KG1 (cell line): ENCODE measurements around the gene MROH8.
A peak's percentile ranks its signal among the peaks of the same experiment; 100 is the strongest.

Source experiments
- DNase-seq: peaks from one replicate; lab custom pipeline; 2025; lab: John Stamatoyannopoulos, UW

MROH8 gene

DNA sequence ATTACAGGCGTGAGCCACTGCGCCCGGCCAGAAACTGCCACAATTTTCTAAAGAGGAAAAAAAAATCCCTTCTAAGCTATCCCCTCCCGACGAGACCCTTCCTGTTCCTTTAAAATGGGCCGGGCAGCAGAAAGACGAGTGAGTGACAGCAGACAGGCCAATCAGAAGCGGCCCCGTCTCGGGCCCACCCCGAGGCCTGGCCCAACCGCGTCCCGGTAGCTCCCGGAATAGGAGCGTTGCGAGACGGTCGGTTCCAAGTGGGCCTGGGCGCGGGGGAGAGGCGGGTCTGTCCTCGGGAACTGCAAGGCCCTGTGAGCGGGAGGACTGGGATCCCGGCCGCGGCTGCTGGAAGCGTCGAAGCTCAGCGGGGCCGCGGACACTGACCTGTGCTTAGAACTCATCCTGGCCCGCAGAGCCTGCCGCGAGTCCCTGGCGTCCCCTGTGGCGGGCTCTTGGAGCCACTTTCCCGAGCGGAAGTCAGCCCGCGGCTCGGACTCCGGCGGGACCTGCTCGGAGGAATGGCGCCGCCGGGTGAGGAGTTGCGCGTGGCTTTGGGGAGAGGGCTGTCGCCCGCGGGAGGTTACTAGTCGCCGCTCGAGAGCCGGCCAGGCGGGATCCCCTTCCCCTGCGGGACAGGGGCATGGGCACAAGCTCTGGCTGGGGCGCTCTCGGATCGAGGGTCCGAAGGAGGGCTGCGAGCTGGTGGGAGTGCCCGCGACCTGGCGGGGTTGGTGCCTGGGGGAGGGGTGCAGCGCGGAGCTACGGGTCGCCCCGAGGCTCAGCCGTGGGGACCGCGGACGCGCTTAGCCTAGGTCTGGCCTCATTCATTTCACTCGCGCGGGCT lies at the start of gene MROH8, which contains the start of gene RPN2:
Gene MROH8 (minus strand): TSS at position 710 of the 844 bp plus-strand sequence.
Gene RPN2 (plus strand): TSS at position 492 of the 844 bp plus-strand sequence. CDS start 27 bp downstream, at position 519.
- DNase-seq: peak; percentile 86

DNA sequence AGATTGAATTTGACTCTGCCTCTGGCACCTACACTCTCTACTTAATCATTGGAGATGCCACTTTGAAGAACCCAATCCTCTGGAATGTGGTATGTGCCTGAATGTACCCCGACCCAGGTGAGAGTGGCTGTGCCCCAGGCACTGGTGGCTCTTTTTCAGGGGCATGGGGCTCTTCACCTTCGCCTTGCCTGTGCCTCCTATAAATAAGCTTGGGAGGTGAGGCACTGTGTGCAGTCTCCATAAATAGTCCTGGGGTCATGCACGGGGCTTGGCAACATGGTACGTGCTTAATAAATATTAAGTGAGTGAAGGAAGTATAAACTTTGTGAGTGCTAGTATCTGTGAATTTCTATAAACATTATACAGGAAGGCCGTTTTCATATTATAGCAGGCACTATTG lies 49.3 kb upstream of the MROH8 start:
- no peak for DNase-seq

DNA sequence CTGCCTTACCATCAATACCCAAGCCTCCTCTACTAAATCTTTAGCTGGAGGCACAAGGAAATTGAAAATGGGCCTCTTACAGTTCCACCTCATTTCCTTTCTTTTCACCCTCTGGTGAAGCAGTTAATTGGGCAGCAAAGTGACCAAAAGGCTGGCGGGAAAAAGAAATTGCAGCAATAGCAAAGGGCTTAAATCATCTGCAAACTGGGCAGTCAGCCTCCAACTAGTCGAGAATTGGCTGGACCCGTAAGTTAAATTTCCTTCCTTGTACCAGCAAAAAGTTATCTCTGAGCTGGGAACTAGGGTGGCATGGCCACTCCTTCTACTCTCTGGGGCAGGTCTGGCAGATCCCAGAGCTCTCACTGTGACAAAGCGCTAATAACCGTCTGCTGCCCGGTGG lies 48.7 kb upstream of the MROH8 start:
- no peak for DNase-seq

DNA sequence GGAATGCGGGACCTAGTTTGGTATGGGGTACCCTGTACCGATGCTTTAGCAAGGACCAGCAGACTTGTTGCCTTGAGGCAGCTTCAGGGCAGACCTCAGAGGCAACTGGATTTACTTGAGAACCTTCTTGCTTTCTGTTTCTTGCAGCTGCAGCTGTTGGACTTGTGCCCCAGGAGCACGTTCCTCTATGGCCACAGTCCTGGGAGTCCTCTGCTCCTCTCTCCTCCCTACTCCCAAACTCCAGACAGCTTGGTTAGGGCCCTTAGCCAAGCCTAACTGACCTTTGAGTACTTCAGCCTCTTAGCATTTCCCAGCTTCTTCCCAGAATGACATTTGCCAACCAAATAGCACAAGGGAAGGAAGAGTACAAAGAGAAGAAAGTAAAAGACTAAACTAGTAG lies 47.5 kb upstream of the MROH8 start:
- no peak for DNase-seq

DNA sequence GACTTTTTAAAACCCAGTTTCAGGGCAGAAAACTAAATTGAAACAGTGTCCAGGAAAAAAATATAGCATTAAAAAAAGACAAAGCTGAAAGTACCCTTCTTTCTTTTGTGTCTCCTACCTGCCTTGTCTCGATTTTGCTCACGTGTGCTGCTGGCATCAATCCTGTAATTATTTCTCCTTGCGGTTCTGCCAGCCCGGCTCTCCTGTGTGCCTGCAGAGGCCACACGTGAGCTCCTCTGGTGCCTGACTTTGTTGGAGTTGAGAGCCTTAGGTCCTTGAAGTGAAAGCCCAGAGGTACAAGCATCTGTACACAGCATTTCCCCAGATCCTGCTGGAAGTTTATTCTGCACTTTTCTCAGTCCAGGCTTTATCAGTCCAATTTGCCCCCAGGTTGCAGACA lies 45.8 kb upstream of the MROH8 start:
- DNase-seq: no peak

DNA sequence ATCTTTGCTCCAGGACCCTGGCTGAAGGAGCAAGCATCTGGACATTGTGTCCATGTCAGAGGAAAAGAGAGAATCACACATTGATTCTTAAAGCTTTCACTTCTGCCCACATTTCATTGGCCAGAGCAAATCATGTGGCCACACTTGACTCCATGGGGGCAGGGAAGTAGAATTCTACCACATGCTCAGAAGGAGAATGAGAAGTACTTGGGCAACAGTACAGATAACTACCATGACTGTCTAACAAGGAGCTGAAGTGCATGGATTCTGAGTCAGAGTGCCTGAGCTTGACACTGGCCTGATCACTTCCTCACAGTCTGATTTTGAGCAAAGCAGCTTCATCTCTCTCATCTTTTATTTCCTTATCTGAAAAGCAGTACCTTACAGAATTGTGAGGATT lies 43.7 kb upstream of the MROH8 start:
- no peak for DNase-seq

DNA sequence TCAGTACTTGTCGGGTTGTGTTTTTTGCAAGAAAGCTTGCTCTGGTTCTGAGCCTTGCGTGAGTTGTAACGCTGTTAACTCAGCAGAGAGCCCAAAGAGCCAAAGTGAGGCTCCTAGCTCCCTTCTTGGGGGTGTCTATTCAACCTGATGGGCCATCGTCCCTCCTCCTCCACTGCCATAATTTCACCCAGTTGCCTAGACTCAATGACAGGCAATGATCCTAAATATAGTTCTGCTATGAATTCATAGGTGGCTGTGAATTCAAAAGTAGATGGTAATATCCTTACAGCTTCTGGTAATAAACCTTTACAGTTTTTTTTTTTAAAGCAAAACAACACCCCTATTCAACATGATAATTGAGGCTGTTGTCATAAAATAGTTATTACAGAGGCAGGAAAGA lies 42.7 kb upstream of the MROH8 start:
- no peak for DNase-seq

DNA sequence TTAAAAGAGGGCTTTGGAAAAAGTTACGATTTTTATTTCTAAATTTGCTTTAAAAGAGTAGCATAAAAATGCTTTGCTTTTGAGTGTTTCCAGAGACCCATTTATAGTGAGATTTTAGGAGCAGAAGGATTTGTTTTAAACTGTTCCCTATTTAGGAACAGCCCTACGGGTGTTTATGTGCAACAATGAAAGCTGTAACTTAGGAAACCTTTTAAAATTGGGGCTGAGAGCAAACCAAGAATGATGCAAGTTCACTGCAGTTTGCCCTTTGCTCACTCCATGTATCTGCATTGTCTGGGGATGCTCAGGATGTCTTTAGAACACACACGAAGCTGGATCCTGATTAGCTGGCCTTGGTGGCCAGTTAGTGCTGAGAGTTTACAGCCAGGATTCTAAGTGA lies 41.4 kb upstream of the MROH8 start:
- no peak for DNase-seq

DNA sequence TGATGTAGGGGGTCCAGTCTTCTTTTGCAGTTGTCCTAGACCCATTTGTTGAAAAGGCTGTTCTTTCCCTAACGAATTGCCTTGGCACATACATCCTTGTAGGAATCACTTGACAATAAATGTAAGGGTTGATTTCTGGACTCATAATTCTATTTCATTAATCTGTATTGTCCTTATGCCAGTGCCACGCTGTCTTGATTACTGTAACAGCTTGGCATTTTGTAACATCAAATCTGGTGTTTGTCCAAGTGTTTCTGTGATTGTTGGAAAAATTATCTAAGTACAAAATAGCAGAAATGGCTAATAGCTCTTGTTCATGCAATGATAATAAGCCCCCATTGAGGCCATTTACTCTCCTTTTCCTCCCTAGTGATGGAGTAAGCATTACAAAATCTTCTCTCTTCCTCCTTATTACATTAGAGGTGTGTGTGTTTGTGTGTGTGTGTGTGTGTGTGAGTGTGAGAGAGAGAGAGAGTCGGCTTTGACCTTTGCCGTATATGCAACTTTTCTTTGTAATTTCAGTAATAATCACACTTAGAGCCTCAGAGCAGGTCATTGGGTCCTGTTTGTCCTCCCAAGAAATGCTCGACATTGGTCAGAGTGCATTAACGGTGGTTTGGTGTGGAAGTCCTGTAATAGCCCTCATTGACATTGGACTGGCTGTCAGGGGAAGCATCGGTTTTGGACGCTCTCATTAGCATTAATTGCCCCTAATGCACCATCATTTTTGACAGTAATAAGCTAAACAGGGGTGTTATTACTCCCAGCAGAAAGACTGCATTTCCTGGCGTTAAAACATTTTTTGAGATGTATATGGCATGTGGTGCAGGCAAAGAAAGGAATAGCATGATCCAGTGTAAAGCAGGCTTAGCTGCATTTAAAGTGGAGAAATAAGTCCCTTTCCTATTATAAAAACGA lies 40.7 kb upstream of the MROH8 start:
- no peak for DNase-seq

DNA sequence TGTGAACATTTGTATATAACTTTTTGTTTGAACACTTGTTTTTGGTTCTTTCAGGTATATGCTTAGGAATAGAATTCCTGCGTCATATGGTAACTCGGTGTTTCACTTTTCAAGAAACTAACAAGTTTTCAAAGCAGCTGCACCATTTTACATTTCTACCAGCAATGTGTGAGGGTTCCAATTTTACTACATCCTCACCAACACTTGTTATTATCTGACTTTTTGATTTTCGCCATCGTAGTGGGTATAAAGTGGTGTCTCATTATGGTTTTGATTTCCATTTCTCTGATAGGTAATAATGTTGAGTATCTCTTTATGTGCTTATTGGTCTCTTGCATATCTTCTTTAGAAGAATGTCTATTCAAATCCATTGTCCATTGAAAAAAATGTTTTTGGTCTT lies 39.6 kb upstream of the MROH8 start:
- no peak for DNase-seq

DNA sequence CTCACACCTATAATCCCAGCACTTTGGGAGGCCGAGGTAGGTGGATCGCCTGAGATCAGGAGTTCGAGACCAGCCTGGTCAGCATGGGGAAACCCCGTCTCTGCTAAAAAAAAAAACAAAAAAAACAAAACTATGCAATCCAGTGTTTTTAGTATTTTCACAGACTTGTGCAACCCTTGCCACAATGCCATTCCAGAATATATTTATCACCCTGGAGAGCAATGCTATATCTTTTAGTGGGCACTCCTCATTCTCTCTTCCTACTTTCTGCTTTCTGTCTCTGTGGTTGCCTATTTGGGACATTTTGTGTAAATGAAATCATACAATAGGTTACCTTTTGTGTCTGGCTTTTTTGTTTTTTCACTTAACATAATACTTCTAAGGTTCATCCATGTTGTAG lies 39.1 kb upstream of the MROH8 start:
- no peak for DNase-seq

DNA sequence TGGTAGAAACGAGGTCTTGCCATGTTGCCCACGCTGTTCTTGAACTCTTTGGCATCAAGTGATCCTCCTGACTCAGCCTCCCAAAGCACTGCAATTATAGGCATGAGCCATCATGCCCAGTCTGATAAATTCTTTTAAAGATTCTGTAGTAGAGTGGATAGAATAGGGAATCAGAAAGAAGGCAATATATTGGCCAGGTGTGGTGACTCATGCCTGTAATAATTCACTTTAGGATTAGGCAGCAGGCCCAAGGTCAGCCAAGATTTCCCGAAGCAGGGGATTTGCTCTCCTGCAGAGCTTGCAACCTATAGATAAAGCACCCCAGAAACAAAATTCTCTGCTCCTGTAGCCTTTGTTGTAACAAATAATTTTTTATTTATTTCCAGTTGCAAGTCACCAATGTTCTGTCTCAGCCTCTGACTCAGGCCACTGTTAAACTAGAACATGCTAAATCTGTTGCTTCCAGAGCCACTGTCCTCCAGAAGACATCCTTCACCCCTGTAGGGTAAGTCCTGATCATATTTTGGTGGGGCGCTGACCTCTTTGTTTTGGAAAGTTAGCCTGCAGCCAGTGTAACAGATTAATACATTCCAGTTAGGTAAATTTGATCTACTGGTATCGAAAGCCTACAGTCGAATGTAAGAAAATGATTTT lies 30.4 kb upstream of the MROH8 start:
- no peak for DNase-seq

DNA sequence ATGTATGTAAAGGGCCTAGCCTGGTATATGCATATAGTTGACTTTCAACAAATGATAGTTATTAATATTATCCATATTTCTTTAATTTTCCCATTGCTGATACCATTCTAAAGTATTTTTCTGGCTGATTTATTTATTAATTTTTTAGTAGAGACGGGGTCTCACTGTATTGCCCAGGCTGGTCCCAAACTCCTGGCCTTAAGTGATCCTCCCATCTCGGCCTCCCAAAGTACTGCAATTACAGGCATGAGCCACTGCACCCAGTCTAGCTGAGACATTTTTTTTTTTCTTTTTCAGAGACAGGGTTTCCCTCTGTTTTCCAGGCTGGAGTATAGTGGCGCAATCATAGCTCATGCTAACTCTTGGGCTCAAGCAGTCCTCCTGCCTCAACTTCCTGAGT lies 29.8 kb upstream of the MROH8 start:
- no peak for DNase-seq

DNA sequence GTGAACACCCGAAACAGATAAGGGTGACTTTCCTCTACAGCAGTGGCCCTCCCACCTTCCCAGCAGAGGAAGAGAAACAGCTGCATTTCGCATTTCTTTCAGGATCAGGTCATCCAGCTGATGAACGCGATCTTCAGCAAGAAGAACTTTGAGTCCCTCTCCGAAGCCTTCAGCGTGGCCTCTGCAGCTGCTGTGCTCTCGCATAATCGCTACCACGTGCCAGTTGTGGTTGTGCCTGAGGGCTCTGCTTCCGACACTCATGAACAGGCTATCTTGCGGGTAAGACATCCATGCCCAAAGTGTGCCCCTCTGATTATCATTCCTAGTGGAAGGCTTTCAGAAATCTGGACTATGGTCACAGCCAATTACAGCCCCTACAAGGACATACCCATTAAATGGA lies 27.8 kb upstream of the MROH8 start:
- no peak for DNase-seq

DNA sequence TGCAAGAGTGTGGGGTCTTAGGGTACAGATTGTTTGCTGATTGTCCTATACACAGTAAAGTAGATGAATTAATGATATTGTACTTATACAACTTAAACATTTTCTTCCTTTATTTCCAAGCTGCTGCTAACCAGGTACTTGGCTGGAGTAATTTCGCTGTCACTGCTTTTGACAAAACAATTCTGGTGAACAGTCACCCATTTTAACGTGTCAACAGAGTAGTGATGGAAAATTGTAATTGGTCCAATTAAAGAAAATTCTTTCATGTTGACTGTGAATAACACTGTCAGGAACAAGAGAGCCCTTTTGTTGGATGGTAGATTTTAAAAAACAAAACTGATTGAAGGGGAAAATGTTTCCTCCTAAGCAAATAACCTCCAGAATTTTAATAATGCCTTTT lies 26.4 kb upstream of the MROH8 start:
- no peak for DNase-seq

DNA sequence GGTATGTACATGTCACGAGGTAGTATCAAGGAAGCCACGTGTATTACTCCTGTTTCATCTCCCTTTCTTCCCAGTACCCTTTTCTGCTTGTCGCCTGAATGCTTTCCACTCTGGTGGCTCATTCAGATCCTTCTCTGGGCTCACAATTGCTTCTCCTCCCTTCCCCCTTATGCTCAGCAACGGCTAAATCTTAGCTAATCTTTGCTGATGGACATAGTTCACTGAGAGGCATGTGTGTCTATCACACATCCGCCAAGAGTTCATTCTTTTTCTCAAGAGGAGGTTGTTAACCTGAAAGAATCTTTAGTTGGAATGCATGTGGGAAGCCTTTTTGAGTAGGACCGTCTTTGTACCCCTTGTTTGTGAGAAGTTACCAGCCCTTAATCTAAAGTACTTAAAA lies 25.8 kb upstream of the MROH8 start:
- no peak for DNase-seq

DNA sequence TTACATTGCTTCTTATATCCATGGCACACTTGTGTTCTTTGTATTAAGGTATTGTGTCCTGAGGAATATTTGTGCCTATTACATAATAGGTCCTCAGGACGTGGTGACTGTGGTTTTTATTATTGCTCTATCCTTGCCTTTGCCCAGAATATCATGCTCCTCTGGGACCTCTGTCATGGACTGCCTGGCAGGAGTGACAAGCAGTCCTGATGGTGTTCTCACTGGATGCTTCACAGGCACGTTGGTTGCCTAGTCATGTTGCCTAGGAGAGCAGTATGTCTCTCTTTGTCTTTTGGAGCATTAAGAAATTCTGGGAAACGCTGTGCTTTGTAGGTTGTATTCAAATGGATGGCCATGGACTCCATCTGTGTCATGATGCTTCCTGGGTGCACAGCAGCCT lies 24.7 kb upstream of the MROH8 start:
- no peak for DNase-seq

DNA sequence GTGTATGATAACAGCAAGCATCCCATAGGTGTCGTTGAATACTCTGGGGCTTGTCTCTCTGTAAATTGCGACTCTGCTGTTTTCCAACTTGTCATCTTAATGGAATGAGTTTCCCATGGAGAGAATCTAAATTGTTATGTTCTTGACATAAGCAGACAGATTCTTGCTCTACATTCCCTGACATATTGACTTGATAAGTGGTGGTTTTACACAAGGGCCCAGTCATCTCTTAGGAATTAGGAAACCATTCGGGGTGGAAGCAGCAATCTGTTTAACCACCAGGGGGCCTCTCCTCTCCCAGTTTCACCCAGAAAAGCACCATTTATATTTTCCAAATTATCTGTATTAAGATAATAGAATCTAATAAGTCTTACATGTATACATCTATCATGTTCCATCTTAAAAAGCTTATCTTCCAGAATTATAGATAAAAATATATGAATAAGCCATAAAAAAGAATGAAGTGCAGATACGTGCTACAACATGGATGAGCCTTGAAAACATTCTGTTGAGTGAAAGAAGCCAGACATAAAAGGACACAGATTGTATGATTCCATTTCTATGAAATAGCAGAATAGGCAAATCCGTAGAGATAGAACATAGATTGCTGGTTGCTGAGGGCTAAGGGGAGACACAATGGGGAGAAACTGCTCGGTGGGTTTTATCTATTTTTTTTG lies 23.1 kb upstream of the MROH8 start:
- no peak for DNase-seq

DNA sequence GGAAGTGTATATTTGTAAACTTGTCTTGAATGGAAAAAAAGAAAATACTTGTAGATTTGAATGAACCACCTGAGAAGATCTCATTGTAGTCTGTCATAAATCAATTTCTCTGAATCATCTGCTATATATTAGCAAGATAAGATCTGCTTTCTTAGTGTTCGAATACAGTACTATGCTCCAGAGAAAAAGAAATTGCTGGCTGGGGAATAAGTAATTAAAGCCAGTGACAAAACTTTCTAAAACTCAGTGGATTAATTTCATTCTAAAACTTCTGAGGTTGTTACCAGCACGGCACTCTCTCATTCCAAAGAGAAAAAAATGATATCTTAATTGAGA lies 22.4 kb upstream of the MROH8 start:
- DNase-seq: no peak

DNA sequence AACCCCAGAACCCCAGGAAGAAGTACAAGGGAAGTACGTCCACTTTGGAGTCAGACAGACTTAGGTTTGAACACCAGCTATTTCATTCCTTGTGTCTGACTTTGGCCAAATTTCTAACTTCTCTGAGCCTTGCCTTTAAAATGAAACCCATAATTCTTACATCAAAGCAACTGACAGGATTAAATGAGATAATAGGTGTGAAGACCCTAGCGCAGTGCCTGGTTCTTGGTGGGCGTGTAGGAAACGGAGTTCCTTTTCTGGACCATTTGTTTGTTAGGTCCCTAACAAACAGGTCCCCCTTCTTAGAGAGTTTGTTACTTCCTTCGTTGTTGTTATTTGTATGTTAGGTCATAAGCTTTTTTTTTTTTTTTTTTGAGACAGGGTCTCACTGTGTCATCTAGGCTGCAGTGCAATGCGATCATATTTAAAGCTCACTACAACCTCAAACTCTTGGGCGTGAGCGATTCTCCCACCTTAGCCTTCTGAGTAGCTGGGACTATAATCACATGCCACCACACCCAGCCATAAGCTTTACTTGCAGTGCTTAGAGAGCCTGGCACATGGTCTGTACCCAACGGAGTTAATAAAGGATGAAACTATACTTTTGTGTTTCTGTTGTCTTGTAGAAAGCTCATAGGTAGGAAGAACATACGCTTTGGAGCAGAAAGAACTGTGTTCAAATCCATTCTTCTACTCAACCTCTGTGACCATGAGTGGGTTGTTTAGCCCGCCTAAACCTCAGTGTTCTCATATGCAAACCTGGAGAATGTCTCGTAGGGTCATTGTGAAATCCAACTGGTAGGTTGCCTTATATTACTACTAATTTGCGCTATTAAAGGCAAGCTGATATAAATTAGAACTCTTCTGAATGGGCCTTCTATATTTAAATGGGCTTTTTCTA lies 21.8 kb upstream of the MROH8 start:
- DNase-seq: no peak

DNA sequence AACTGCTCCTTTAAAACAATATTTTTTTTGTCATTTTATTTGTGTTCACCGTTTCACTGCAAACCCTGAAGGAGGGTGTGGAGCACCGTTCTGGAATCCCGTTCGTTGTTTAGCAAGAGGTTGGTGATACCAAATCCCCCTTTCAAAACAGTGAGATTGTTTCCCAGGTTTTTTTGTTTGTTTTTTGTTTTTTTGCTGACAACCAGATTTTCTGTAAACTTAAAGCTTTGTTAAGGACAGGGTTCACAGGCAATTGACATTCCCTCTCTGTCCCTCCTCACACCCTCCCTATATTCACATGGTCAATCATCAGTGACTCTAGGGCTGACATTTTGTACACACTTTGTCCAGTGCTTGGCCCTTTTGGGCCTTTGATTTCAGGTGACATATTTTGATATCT lies 21.0 kb upstream of the MROH8 start:
- no peak for DNase-seq
